CD4-positive, CD25-positive, alpha-beta regulatory T cell (primary cell): ENCODE data around the gene BCAS1. TPM values are rescaled to one million over a fixed set of nuclear protein-coding genes. Genes with fewer than 3 reads are reported as not detected.
A peak's percentile ranks its signal among the peaks of the same experiment; 100 is the strongest.

Experiments
- ATAC-seq, 2 donors: fragments of 150-1000 bp; cut with Tn5 transposase; one replicate each; pipeline ENCODE4 v1.10.0; 2021; ENCODE audit warnings: low read depth in 2 of 2, moderate number of reproducible peaks in 2 of 2, moderate library complexity in 1 of 2
- DNase-seq, 3 donors: peaks; one replicate each; pipeline versions ENCODE4 v3.0.0 to v3.0.0-alpha.2; 2012 to 2022; ENCODE audit warnings: mixed read lengths in 1 of 3
- H3K27ac ChIP-seq: one replicate; pipeline ENCODE4 v1.7.0; 2013; ENCODE audit warnings: mild to moderate bottlenecking, low read length; ENCODE audit not compliant: insufficient read depth, poor library complexity, severe bottlenecking
- H3K27me3 ChIP-seq: one replicate; pipeline ENCODE4 v1.7.0; 2013; ENCODE audit warnings: low read length; ENCODE audit not compliant: control insufficient read depth, insufficient read depth
- H3K36me3 ChIP-seq: one replicate; pipeline ENCODE4 v1.7.0; 2013; ENCODE audit warnings: mild to moderate bottlenecking, low read length, moderate library complexity; ENCODE audit not compliant: control insufficient read depth, insufficient read depth
- H3K4me1 ChIP-seq: 2 replicates; pipeline ENCODE4 v1.7.0; 2013; ENCODE audit warnings: mild to moderate bottlenecking, low read length; ENCODE audit not compliant: insufficient read depth, control insufficient read depth, poor library complexity, severe bottlenecking
- H3K4me3 ChIP-seq: one replicate; pipeline ENCODE4 v1.7.0; 2013; ENCODE audit warnings: low read depth, mild to moderate bottlenecking, low read length, moderate library complexity
- H3K9me3 ChIP-seq, 2 experiments: 1 replicate in 1 of 2; 2 replicates in 1 of 2; pipeline ENCODE4 v1.7.0; 2013; ENCODE audit warnings: low read length in 2 of 2, mild to moderate bottlenecking in 1 of 2, moderate library complexity in 1 of 2; ENCODE audit not compliant: control insufficient read depth in 2 of 2
- H3K27ac Mint-ChIP-seq, 3 donors: one replicate each; pipeline ENCODE4 v1.8.0; 2020 to 2022; ENCODE audit warnings: mild to moderate bottlenecking in 3 of 3, mixed read lengths in 3 of 3, moderate library complexity in 2 of 3
- H3K27me3 Mint-ChIP-seq: one replicate; pipeline ENCODE4 v1.8.0; 2022; ENCODE audit warnings: mild to moderate bottlenecking, mixed read lengths
- H3K36me3 Mint-ChIP-seq: one replicate; pipeline ENCODE4 v1.8.0; 2020; ENCODE audit warnings: mixed read lengths
- H3K4me1 Mint-ChIP-seq, 4 donors: one replicate each; pipeline ENCODE4 v1.8.0; 2020 to 2022; ENCODE audit warnings: mixed read lengths in 4 of 4, mild to moderate bottlenecking in 1 of 4
- H3K4me3 Mint-ChIP-seq, 4 donors: one replicate each; pipeline ENCODE4 v1.8.0; 2020 to 2022; ENCODE audit warnings: mild to moderate bottlenecking in 4 of 4, mixed read lengths in 4 of 4, moderate library complexity in 3 of 4
- H3K9me3 Mint-ChIP-seq, 7 donors: one replicate each; pipeline ENCODE4 v1.8.0; 2020 to 2022; ENCODE audit warnings: mixed read lengths in 7 of 7, mild to moderate bottlenecking in 3 of 7, moderate library complexity in 2 of 7
- polyA plus RNA-seq, 4 donors: library from polyadenylated mRNA; unstranded; fragments of 300-500 nt; fragmentation: Illumina TruSeq; gene quantifications; one replicate each; pipeline ENCODE4 v1.2.3, GENCODE V29; 2021
- total RNA-seq: library from RNA; stranded (reverse); gene quantifications from one replicate; pipeline ENCODE4 v1.2.3, GENCODE V29; 2022

BCAS1 gene
- total and polyA plus RNA-seq, 5 donors from 2014 or later, result 0.81 to 17.3 (median 12.9) TPM

DNA sequence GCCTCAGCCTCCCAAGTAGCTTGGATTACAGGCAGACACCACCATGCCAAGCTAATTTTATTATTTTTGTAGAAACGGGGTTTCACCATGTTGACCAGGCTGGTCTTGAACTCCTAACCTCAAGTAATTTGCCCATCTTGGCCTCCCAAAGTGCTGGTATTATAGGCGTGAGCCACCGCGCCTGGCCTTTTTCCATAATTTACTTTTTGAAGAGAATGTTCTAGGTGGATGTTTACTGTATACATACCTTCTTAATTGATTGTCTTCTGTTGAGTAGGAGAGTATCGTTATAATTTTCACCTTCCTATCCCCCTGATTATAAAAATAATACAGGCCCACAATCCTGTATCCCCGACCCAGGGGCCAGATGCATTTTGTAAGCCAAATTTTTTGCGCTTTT, 174.4 kb downstream of the BCAS1 start:
- peaks cover 17 to 59% (median 43%) of the 10 kb centered on the region in 4 donors for H3K4me1 Mint-ChIP-seq
- no peaks in the 10 kb centered on the region for H3K36me3 ChIP-seq
- no peak for ATAC-seq
- no peaks in the 10 kb centered on the region for H3K27me3 Mint-ChIP-seq
- DNase-seq, result no peak
- peaks cover 0 to 1% (median 0%) of the 10 kb centered on the region in 7 donors for H3K9me3 Mint-ChIP-seq
- H3K27ac Mint-ChIP-seq, result no peak overlapping the region
- H3K9me3 ChIP-seq, result no peaks in the 10 kb centered on the region
- H3K4me3 ChIP-seq, result no peak overlapping the region
- H3K4me1 ChIP-seq, result peaks cover 21% of the 10 kb centered on the region
- no peaks in the 10 kb centered on the region for H3K27me3 ChIP-seq
- no peaks in the 10 kb centered on the region for H3K36me3 Mint-ChIP-seq
- H3K27ac ChIP-seq, result no peak overlapping the region
- no peak overlapping the region for H3K4me3 Mint-ChIP-seq

DNA sequence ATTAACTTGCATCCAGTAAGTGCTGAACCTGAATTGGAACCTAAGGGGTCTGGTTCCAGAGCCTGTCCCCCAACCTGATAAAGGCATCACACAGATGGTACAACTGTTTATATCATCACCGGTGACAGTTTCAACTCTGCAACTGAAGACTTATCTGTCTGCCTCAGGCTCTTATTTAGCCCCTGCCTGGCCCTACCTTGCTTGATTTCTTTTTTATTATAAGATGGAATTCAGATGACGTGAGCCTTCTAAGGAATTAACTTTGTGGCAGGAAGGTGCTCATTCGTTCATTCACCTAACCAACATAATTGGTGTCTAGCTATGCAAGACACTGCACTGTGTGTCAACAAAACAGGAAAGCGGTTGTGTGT, 175.0 kb downstream of the BCAS1 start:
- Histone ChIP-seq H3K9me3 (no peaks in the 10 kb centered on the region), H3K4me3 (no peak overlapping the region), H3K27ac (no peak overlapping the region), H3K36me3 (no peaks in the 10 kb centered on the region), H3K27me3 (no peaks in the 10 kb centered on the region), H3K4me1 (peaks cover 21% of the 10 kb centered on the region)
- ATAC-seq (no peak), DNase-seq (no peak)
- H3K4me1 Mint-ChIP-seq, result peaks cover 17 to 53% (median 40%) of the 10 kb centered on the region in 4 donors
- no peak overlapping the region for H3K27ac Mint-ChIP-seq
- no peaks in the 10 kb centered on the region for H3K27me3 Mint-ChIP-seq
- H3K36me3 Mint-ChIP-seq, result no peaks in the 10 kb centered on the region
- H3K9me3 Mint-ChIP-seq, result peaks cover 0 to 1% (median 0%) of the 10 kb centered on the region in 7 donors
- H3K4me3 Mint-ChIP-seq, result no peak overlapping the region

DNA sequence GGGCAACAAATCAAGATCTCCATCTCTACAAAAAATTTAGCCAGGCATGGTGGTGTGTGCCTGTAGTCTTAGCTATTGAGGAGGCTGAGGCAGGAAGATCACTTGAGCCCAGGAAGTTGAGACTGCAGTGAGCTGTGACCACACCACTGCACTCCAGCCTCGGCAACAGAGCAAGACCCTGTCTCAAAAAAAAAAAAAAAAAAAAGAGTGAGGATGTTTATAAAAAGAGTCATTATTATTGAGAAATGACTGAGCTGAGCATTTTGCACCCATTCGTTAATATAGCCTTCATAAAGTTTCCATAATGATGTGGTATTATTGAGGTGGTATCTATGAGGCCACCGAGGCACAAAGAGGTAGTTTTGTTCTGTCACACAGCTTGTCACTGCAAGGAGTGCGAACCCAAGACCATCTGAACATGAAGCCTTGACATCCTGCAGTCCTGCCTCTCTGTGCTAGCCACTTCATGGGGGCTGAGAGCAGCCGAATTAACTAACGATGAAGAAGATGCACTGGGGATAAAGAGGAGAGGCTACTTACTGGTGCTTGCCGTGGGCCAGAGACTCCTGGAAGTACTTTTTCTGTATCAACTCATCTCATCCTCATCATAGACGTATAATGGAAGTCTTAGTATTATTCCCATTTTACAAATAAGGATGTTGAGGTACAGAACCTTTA, 175.5 kb downstream of the BCAS1 start:
- H3K27me3 ChIP-seq, result no peaks in the 10 kb centered on the region
- H3K4me3 ChIP-seq, result no peak overlapping the region
- no peak overlapping the region for H3K27ac ChIP-seq
- H3K36me3 ChIP-seq, result no peaks in the 10 kb centered on the region
- Mint-ChIP-seq H3K4me3 (peak overlapping the region in 1 of 4 donors; percentile 41), H3K27ac (peak overlapping the region in 2 of 3 donors; percentile 9 to 43), H3K27me3 (no peaks in the 10 kb centered on the region), H3K4me1 (peaks cover 14 to 48% (median 35%) of the 10 kb centered on the region in 4 donors), H3K9me3 (peaks cover 0 to 1% (median 0%) of the 10 kb centered on the region in 7 donors), H3K36me3 (no peaks in the 10 kb centered on the region)
- H3K4me1 ChIP-seq, result peaks cover 20% of the 10 kb centered on the region
- ATAC-seq (no peak), DNase-seq (no peak)
- H3K9me3 ChIP-seq, result no peaks in the 10 kb centered on the region

Other genes starting within 250 kb of the BCAS1 start
- 0.72 TPM for gene CYP24A1, start 103.4 kb upstream of the BCAS1 start, total RNA-seq
- gene CYP24A1, start 103.4 kb upstream of the BCAS1 start, polyA plus RNA-seq, result under 1 TPM in 3 of 4 donors, not detected in 1; 0.49 to 0.80 (median 0.60) TPM
- gene PFDN4, start 137.5 kb upstream of the BCAS1 start, total RNA-seq, result 28.6 TPM
- 10 to 100 TPM; 73.9 to 94.6 (median 82.0) TPM for gene PFDN4, start 137.5 kb upstream of the BCAS1 start, polyA plus RNA-seq